Memory B cell (primary cell): ENCODE results near the gene EBPL.
"Not testable (repeated sequence)": the region's sequence is repeated elsewhere in the genome, so short reads cannot be mapped to it uniquely, and the experiment has no call there.

Source experiments
- ATAC-seq: fragments of 150-1000 bp; cut with Tn5 transposase; 2 replicates; pipeline ENCODE4 v1.10.0; 2021; ENCODE audit warnings: low read depth, mild to moderate bottlenecking, moderate library complexity
- DNase-seq, 2 donors: peaks; one replicate each; pipeline ENCODE4 v3.0.0; 2022; ENCODE audit warnings: low spot score in 2 of 2
- H3K27ac Mint-ChIP-seq: one replicate; pipeline ENCODE4 v1.8.0; 2022; ENCODE audit warnings: mild to moderate bottlenecking, moderate library complexity, mixed read lengths
- H3K27me3 Mint-ChIP-seq: one replicate; pipeline ENCODE4 v1.8.0; 2022; ENCODE audit warnings: mixed read lengths
- H3K36me3 Mint-ChIP-seq: one replicate; pipeline ENCODE4 v1.8.0; 2022; ENCODE audit warnings: mild to moderate bottlenecking, mixed read lengths
- H3K4me1 Mint-ChIP-seq: one replicate; pipeline ENCODE4 v1.8.0; 2022; ENCODE audit warnings: mixed read lengths
- H3K4me3 Mint-ChIP-seq: one replicate; pipeline ENCODE4 v1.8.0; 2022; ENCODE audit warnings: mild to moderate bottlenecking, moderate library complexity, mixed read lengths
- H3K9me3 Mint-ChIP-seq: one replicate; pipeline ENCODE4 v1.8.0; 2022; ENCODE audit warnings: mixed read lengths

Gene EBPL

DNA sequence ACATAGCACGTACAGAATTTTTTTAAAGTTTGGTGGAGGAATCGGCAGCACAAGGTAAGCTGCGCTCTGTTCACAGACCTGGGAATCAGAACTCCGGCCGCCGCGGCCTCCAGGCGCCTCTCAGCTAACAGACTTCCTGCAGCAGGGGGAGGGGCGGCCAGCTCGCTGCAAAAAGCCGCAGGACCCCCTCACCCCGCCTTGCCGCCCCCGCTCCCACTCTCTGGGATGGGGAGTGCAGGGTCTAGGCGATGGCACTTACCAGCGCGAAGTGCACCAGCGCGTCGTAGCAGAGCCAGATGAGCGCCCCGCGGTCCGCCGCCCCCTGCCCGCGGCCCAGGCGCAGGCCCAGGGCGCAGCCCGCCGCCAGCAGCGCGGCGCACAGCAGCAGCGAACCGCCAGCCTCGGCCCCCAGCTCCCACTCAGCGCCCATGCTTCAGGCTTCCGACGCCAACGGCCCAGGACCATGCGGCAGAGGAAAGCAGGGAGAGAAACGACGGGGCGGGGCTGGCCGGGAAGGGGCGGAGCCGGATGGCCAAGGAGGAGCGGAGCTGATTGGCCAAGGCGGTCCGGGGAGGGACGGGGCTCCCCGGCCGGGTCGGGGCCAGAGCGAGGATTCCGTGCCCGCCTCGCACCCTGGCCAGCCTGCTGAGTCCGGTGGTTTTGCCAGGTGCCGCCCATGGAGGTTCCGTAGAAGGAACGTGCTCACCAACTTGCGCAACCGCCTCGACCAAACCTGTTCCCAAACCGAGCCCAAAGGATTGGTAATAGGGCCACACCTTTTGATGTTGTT is at the start of gene EBPL:
Gene EBPL, minus strand, starts transcription at position 492 of the 790 bp plus-strand sequence. Its CDS starts 62 bp downstream, at position 430.
- Mint-ChIP-seq H3K4me1 (peaks cover 18% of the 10 kb centered on the region), H3K27ac (peak within 1 kb of the TSS; percentile 41), H3K4me3 (peak within 1 kb of the TSS; percentile 88), H3K9me3 (no peaks in the 10 kb centered on the region), H3K27me3 (no peaks in the 10 kb centered on the region), H3K36me3 (peaks cover 5% of the 10 kb centered on the region)
- ATAC-seq (peak; percentile 93), DNase-seq (peak; percentile 66 to 76)

DNA sequence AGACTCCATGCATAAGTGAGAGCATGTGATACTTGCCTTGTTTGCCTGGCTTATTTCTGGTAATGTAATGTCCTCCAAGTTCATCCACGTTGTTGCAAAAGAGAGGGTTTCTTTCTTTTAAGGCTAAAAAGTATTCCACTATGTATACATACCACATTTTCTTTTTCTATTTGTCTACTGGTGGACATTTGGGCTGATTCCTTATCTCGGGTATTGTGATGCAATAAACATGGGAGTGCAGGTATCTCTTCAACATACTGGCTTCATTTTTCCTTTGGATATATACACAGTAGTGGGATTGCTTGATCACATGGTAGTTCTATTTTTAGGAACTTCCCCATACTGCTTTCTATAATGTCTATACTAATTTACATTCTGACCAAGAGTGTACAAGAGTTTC is 49.6 kb upstream of the EBPL start:
- Mint-ChIP-seq H3K27ac (no peak overlapping the region), H3K27me3 (no peaks in the 10 kb centered on the region), H3K4me3 (no peak overlapping the region), H3K4me1 (no peaks in the 10 kb centered on the region), H3K36me3 (peaks cover 18% of the 10 kb centered on the region), H3K9me3 (no peaks in the 10 kb centered on the region)
- ATAC-seq (no peak), DNase-seq (no peak)

DNA sequence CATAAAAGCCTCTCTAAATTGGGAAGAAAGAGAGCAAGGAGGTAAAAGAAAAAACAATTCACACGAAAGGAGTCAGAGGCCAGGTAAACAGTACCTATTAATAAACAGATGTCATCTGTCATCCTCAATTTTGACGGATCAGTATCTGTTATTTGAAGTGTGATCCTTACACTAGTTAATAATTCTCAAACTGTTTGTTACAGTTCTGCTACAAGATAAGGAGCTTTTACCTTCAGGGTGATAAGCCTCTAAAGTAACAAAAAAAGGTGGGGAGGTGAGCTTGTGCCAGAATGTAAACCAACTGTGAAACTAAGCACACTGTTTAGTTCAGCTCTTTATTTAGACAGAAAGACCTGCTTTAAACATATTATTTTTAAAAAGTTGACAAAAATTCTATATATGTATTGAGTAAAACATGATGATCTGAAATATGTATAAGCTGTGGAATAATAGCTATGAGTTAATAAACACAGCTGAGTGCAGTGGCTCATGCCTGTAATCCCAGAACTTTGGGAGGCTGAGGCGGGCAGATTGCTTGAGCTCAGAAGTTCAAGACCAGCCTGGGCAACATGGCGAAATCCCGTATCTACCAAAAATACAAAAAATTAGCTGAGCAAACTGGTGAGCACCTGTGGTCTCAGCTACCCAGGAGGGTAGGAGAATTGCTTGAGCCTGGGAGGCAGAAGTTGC is 48.4 kb upstream of the EBPL start:
- Mint-ChIP-seq H3K9me3 (no peaks in the 10 kb centered on the region), H3K36me3 (peaks cover 13% of the 10 kb centered on the region), H3K4me1 (no peaks in the 10 kb centered on the region), H3K4me3 (no peak overlapping the region), H3K27me3 (no peaks in the 10 kb centered on the region), H3K27ac (no peak overlapping the region)
- no peak for ATAC-seq
- no peak for DNase-seq

DNA sequence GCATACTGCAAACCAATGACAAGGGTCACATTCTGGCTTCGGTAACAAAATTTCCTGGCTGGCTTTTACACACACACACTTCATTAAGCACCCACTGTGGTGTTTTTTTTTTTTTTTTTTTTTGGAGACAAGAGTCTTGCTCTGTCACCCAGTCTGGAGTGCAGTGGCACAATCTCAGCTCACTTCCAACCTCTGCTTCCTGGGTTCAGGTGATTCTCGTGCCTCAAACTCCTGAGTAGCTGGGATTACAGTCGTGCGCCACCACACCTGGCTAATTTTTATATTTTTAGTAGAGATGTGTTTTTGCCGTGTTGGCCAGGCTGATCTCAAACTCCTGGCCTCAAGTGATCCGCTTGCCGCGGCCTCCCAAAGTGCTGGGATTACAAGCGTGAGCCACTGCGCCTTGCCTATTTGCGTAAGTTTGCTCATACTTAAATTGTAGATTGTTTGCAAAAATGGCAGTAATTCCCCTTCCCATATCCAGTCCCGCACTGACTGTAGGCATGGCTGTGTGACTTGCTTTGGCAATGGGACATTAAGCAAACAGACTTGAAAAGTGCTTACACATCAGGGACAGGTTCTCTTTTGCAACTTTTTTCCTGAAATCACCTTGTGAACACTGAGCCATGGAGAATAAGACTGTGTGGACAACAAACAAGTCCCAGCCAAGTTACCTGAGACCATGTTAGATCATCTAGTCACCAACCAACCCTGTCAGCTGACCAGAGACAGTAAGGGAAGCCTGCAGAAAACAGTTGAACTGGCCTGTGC is 42.1 kb upstream of the EBPL start:
- H3K9me3 Mint-ChIP-seq: no peaks in the 10 kb centered on the region
- no peak overlapping the region for H3K4me3 Mint-ChIP-seq
- H3K36me3 Mint-ChIP-seq: peaks cover 14% of the 10 kb centered on the region
- peak overlapping the region; percentile 43 for H3K27ac Mint-ChIP-seq
- ATAC-seq: no peak
- DNase-seq: no peak
- H3K27me3 Mint-ChIP-seq: no peaks in the 10 kb centered on the region
- no peaks in the 10 kb centered on the region for H3K4me1 Mint-ChIP-seq

DNA sequence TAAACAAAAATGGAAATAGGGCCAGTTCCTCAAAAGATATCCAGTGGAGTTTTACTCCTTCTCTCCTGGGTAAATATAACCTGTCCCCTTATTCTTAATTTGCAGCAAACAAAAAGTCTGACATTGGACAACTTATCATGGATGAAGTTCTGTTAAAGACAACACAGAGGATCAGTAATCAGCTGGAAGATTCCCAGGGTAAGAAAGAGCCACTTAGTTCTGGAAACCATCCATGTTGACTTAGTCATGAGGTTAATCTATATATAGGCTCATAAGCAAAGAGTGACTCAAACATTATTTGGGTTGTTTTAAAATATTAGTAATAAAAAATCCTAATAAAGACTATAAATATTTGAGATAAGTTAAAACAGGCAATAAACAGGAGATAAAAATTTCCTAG is 40.5 kb upstream of the EBPL start:
- H3K36me3 Mint-ChIP-seq: peaks cover 22% of the 10 kb centered on the region
- no peak for ATAC-seq
- H3K4me3 Mint-ChIP-seq: no peak overlapping the region
- DNase-seq: no peak
- no peaks in the 10 kb centered on the region for H3K4me1 Mint-ChIP-seq
- no peaks in the 10 kb centered on the region for H3K27me3 Mint-ChIP-seq
- no peak overlapping the region for H3K27ac Mint-ChIP-seq
- no peaks in the 10 kb centered on the region for H3K9me3 Mint-ChIP-seq

DNA sequence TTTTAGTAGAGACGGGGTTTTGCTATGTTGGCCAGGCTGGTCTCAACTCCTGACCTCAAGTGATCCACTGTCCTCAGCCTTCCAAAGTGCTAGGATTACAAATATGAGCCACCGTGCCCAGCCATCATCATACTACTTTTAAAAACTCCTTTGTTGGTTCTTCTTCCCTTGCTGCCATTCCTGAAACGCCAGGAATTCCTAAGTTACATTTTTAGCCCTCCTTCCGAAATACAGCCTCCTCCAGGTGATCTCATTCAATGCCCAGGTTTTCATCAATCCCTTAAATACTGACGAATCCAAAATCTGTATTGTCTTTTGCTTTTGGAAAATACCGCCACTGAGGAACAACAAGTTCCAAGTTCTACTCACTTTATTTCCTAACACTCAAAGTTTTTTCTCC is 25.3 kb upstream of the EBPL start:
- Mint-ChIP-seq H3K27ac (no peak overlapping the region), H3K36me3 (peaks cover 37% of the 10 kb centered on the region), H3K27me3 (no peaks in the 10 kb centered on the region), H3K9me3 (peaks cover 8% of the 10 kb centered on the region), H3K4me3 (no peak overlapping the region), H3K4me1 (no peaks in the 10 kb centered on the region)
- ATAC-seq (no peak), DNase-seq (no peak)

DNA sequence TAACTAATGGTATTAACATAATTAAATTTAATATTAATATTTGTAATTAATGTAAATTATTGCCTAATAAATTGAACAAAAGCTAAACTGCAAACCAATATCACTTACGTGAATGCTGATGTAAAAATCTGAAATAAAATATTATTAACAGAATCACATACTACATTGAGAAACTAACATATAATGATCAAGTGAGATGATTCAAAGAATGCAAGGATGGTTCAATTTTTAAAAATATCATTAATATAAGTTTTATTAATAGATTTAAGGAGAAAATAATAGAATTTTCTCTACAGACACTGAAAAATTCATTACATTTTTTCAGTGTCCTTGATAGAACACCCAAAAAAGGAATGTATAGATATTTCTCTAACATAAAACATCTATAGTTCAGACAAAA is 23.5 kb upstream of the EBPL start:
- no peak for DNase-seq
- ATAC-seq: no peak
- Mint-ChIP-seq H3K9me3 (peaks cover 8% of the 10 kb centered on the region), H3K27me3 (no peaks in the 10 kb centered on the region), H3K27ac (no peak overlapping the region), H3K36me3 (peaks cover 40% of the 10 kb centered on the region), H3K4me3 (no peak overlapping the region), H3K4me1 (no peaks in the 10 kb centered on the region)

DNA sequence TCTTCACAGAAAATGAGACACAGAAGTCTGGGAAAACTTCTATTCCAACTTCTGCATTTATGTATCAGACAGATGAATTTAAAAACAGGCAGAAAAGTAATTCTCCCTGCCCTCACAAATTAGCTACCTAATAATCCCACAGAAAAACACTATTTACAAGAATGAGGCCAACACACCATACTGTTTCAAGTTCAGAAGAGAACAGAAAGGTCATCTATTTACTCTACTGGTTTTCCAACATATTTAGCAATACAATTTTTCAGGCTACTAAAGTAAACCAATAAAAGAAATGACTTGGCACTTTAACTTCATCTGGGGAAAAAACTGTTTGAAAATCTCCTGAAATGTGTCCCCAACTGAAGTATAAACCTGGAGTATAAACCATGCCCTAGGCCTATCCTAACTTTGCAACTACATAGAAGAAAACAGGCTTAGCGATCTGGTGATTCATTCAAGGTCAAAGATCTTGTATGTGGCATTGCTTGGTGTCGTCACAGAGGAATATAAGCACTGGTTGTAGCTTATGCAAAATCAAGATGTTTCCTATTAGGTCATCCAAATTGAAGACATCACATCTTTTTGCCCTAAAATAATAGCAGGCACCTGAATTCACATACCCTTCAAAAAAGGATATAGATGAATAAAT is 20.1 kb upstream of the EBPL start:
- ATAC-seq: no peak
- no peak for DNase-seq
- H3K9me3 Mint-ChIP-seq: peaks cover 2% of the 10 kb centered on the region
- H3K36me3 Mint-ChIP-seq: peaks cover 31% of the 10 kb centered on the region
- no peak overlapping the region for H3K4me3 Mint-ChIP-seq
- H3K27ac Mint-ChIP-seq: no peak overlapping the region
- no peaks in the 10 kb centered on the region for H3K27me3 Mint-ChIP-seq
- H3K4me1 Mint-ChIP-seq: no peaks in the 10 kb centered on the region

DNA sequence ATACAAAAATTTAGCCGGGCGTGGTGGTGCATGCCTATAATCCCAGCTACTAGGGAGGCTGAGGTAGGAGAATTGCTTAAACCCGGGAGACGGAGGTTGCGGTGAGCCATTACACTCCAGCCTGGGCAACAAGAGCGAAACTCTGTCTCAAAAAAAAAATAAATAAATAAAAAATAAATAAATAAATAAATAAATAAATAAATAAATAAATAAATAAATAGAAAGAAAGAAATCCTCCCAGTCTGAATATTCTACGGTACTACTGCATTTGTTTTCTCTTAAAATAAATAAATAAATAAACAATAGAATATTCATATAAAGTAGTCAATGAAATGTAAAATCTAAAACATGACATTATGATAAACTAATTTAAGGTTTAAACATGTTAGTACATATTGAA is 13.0 kb upstream of the EBPL start:
- DNase-seq, H3K27me3 Mint-ChIP-seq, H3K27ac Mint-ChIP-seq, ATAC-seq, H3K4me3 Mint-ChIP-seq, H3K9me3 Mint-ChIP-seq, H3K4me1 Mint-ChIP-seq: not testable (repeated sequence)
- H3K36me3 Mint-ChIP-seq: peaks cover 19% of the 10 kb centered on the region

DNA sequence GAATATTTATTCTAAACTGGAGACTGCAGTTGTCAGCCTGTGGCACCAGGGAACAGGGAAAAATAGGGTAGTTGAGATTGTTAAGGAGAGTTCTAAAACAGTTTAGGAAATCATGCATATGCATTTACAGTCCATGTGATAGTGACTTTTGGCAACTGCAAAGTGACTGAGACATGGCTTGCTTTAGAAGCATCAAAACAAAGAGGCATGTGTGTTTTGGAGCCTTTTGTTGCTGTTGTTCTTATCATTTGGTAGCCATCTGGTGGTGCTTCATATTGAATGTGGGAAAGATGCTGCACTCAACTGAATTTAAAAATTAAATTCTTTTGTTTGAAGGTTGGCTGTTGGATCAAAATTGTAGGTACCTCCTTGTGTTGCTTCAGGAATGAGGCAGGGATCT is 10.2 kb upstream of the EBPL start:
- H3K27ac Mint-ChIP-seq: no peak overlapping the region
- ATAC-seq (no peak), DNase-seq (no peak)
- no peaks in the 10 kb centered on the region for H3K9me3 Mint-ChIP-seq
- H3K36me3 Mint-ChIP-seq: peaks cover 13% of the 10 kb centered on the region
- no peaks in the 10 kb centered on the region for H3K27me3 Mint-ChIP-seq
- H3K4me3 Mint-ChIP-seq: no peak overlapping the region
- peaks cover 2% of the 10 kb centered on the region for H3K4me1 Mint-ChIP-seq

DNA sequence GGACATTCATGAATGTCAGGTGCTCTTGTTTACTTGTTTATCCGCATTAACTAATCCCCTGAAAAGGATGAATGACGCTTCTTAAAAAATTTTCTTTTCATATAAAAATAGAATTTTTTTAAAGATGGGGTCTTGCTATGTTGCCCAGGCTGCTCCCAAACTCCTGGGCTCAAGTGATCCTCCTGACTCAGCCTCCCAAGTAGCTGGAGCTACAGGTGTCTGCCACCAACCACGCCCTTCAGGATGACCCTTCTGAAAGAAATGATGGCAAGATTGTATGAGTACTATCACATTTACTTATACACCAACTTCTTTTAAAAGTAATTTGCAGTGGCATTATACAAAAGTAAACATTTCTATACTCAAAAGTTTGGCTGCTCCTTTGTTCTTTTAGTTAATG is 6.2 kb upstream of the EBPL start:
- H3K4me1 Mint-ChIP-seq: peaks cover 5% of the 10 kb centered on the region
- DNase-seq: no peak
- ATAC-seq: no peak
- H3K36me3 Mint-ChIP-seq: peaks cover 10% of the 10 kb centered on the region
- H3K27ac Mint-ChIP-seq: no peak overlapping the region
- H3K4me3 Mint-ChIP-seq: no peak overlapping the region
- no peaks in the 10 kb centered on the region for H3K27me3 Mint-ChIP-seq
- no peaks in the 10 kb centered on the region for H3K9me3 Mint-ChIP-seq

DNA sequence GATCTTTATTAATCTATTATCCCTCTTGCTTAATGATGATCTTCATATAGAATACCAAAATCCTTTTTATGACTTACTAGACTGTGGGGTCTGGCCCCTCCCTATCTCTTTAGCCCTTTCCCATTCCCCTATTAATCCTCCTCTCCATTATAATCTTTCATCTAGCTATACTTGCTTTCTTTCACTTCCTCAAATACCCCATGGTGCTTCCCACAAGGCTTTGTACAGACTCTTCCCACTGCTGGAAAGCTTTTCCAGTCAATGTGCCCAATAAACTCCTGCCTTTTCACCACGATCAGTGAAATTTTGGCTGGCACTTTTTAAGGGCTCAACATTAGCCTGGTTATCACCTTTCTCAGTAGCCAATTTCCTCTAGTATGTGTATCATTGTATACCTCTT is 3.2 kb upstream of the EBPL start:
- DNase-seq: no peak
- H3K36me3 Mint-ChIP-seq: peaks cover 3% of the 10 kb centered on the region
- no peak for ATAC-seq
- no peak overlapping the region for H3K4me3 Mint-ChIP-seq
- H3K4me1 Mint-ChIP-seq: peaks cover 11% of the 10 kb centered on the region
- no peak overlapping the region for H3K27ac Mint-ChIP-seq
- H3K27me3 Mint-ChIP-seq: no peaks in the 10 kb centered on the region
- H3K9me3 Mint-ChIP-seq: no peaks in the 10 kb centered on the region

DNA sequence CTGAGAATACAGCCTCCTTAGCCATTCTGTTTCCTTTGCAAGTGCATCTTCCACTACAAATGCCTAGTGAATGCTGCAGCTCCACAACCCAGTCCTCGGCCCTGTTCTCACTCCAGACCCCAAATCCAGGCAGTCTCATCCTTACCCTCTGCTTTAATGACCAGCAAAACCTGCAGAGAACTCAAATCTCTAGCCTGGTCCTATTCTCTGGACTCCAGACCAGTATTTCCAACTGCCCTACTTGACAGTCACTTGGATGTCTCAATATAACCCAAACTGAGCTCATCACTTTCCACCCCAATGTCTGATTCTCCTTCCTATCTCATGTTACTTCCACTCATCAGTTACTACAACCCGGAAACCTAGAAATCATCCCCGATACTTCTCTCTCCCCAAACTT is 2.6 kb upstream of the EBPL start:
- no peak for DNase-seq
- Mint-ChIP-seq H3K27me3 (no peaks in the 10 kb centered on the region), H3K27ac (no peak overlapping the region), H3K36me3 (peaks cover 3% of the 10 kb centered on the region), H3K4me3 (no peak overlapping the region), H3K4me1 (peaks cover 11% of the 10 kb centered on the region), H3K9me3 (no peaks in the 10 kb centered on the region)
- no peak for ATAC-seq

DNA sequence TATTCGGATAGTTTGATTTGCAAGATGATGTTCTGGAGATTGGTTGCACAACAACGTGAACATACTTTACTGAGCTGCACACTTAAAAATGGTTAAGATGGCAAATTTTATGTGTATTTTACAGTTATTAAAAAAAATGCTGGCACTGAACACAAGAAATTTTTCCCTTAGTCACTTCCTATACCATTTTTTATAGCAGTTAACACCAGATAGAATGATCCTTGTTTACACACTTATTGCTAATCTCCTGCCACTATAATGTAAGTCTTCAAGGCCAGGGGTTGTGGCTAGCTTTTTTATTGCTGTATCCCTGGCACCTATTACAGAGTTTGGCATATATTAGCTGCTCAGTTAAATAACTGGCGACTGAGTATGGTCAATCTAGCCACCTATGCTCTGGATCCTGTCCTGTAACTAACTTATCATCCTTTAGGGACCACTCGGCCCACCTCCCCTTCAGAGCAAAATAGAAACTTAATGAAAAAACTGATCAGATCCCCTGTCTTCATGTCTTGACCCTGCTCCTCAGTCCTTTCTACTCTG is 2.0 kb upstream of the EBPL start:
- Mint-ChIP-seq H3K27me3 (no peaks in the 10 kb centered on the region), H3K4me3 (no peak overlapping the region)

More for the DNA sequence above, 2.0 kb upstream of the EBPL start:
- no peak for ATAC-seq
- Mint-ChIP-seq H3K4me1 (peaks cover 10% of the 10 kb centered on the region), H3K27ac (no peak overlapping the region), H3K36me3 (peaks cover 3% of the 10 kb centered on the region), H3K9me3 (no peaks in the 10 kb centered on the region)
- no peak for DNase-seq
